Left lung (tissue), 10 donors: Measurements from ENCODE around the gene NMU. TPM values are rescaled to one million over a fixed set of nuclear protein-coding genes. Genes with fewer than 3 reads are reported as not detected.

Experiments
- ATAC-seq: fragments of 200-7000 bp; cut with Tn5 transposase; one replicate; pipeline ENCODE4 v1.9.1; 2020; ENCODE audit warnings: moderate library complexity
- DNase-seq, 4 donors: peaks; one replicate each; pipeline ENCODE4 v3.0.0-alpha.2; 2013 to 2020
- H3K27ac ChIP-seq, 2 donors: fragments of 200-600 bp; sonication (generic) in 1 of 2; one replicate each; pipeline versions ENCODE4 v1.5.0 to v1.8.0; 2020 to 2021
- H3K27me3 ChIP-seq, 2 donors: fragments of 200-600 bp; sonication (generic) in 1 of 2; one replicate each; pipeline versions ENCODE4 v1.5.0 to v1.8.0; 2020 to 2021
- H3K36me3 ChIP-seq, 2 donors: fragments of 200-600 bp; sonication (generic) in 1 of 2; one replicate each; pipeline versions ENCODE4 v1.5.0 to v1.8.0; 2020 to 2021
- H3K4me1 ChIP-seq, 2 donors: fragments of 200-600 bp; one replicate each; pipeline ENCODE4 v1.8.0; 2021
- H3K4me3 ChIP-seq, 2 donors: fragments of 200-600 bp; sonication (generic) in 1 of 2; one replicate each; pipeline versions ENCODE4 v1.5.0 to v1.8.0; 2020 to 2021; ENCODE audit warnings: mild to moderate bottlenecking in 1 of 2
- H3K9me3 ChIP-seq, 2 donors: fragments of 200-600 bp; sonication (generic) in 1 of 2; one replicate each; pipeline versions ENCODE4 v1.5.0 to v1.8.0; 2020 to 2021
- CTCF ChIP-seq, 2 donors: fragments of 200-600 bp; sonication (generic) in 1 of 2; IDR thresholded peaks; one replicate each; pipeline versions ENCODE4 v1.5.0 to v1.8.0; 2021; ENCODE audit warnings: antibody characterized with exemption in 2 of 2
- intact Hi-C, 2 donors: fragments of 100-400 bp; cut with DNase I; formaldehyde crosslinking; loops; one replicate each; pipeline versions ENCODE4 v1.11.2 to v1.14.2; 2022
- polyA plus RNA-seq, 6 donors: library from polyadenylated mRNA; unstranded; fragments of 120-200 nt; gene quantifications; one replicate each; pipeline ENCODE4 v1.2.1, GENCODE V29; 2013; ENCODE audit not compliant: insufficient read length in 6 of 6
- total RNA-seq, 2 donors: library from RNA; stranded (reverse); fragmentation: NEBNext Ultra II Directional; extraction: Animal tissue kit (Norgen Biotek cat#: 25700); gene quantifications; one replicate each; pipeline ENCODE4 v1.2.1, GENCODE V29; 2021
- donor health status: DM: no; HTN: yes; CAD: no.
- donor health status: DM: no; HTN: no; CAD: no.

The NMU gene
- total and polyA plus RNA-seq, 8 donors, result 0.81 to 36.2 (median 4.7) TPM

GRCh38 chr4:55547466-55547770, 88.7 kb downstream of the NMU start:
- H3K4me1 ChIP-seq, result peaks cover 4 to 18% of the 10 kb centered on the region in 2 donors
- intact Hi-C loops, result loop anchor here in 1 of 2 donors (10.0 kb wide), 1 partner anchor 203 kb away; the partner anchor contains the start of gene SRD5A3
- TF ChIP-seq CTCF (IDR thresholded peaks at IDR 0.05), result no peak
- ATAC-seq (peak; percentile 11), DNase-seq (peak in 2 of 4 donors; percentile 60 to 80)
- H3K4me3 ChIP-seq, result peak overlapping the region; percentile 74 to 81
- H3K27ac ChIP-seq, result peak overlapping the region; percentile 93 to 99
- no peaks in the 10 kb centered on the region for H3K27me3 ChIP-seq
- H3K36me3 ChIP-seq, result no peaks in the 10 kb centered on the region
- no peaks in the 10 kb centered on the region for H3K9me3 ChIP-seq

GRCh38 chr4:55546756-55547465, 89.2 kb downstream of the NMU start, which contains the start of gene CLOCK:
CLOCK (minus strand) TSS chr4:55546909; CDS start chr4:55482785, 64,124 bp downstream.
- peak within 1 kb of the TSS; percentile 74 to 81 for H3K4me3 ChIP-seq
- DNase-seq (peak; percentile 88 to 96 (median 92)), ATAC-seq (peak; percentile 87)
- peak; percentile 35 to 70 for TF ChIP-seq CTCF (IDR thresholded peaks at IDR 0.05)
- peaks cover 4 to 18% of the 10 kb centered on the region in 2 donors for H3K4me1 ChIP-seq
- no peaks in the 10 kb centered on the region for H3K9me3 ChIP-seq
- intact Hi-C loops, result loop anchor here in 1 of 2 donors (10.0 kb wide), 1 partner anchor 202 kb away; the partner anchor contains the start of gene SRD5A3
- peak within 1 kb of the TSS; percentile 93 to 99 for H3K27ac ChIP-seq
- no peaks in the 10 kb centered on the region for H3K36me3 ChIP-seq
- H3K27me3 ChIP-seq, result no peaks in the 10 kb centered on the region

GRCh38 chr4:55546506-55546755, 89.7 kb downstream of the NMU start:
- Histone ChIP-seq H3K27ac (peak overlapping the region; percentile 93 to 99), H3K4me3 (peak overlapping the region; percentile 74 to 81), H3K9me3 (no peaks in the 10 kb centered on the region), H3K36me3 (no peaks in the 10 kb centered on the region), H3K27me3 (no peaks in the 10 kb centered on the region), H3K4me1 (peaks cover 4 to 18% of the 10 kb centered on the region in 2 donors)
- DNase-seq (no peak), ATAC-seq (peak; percentile 87)
- intact Hi-C loops, result loop anchor here in 1 of 2 donors (10.0 kb wide), 1 partner anchor 202 kb away; the partner anchor contains the start of gene SRD5A3
- TF ChIP-seq CTCF (IDR thresholded peaks at IDR 0.05), result no peak

GRCh38 chr4:55545641-55546505, 90.2 kb downstream of the NMU start:
- no peaks in the 10 kb centered on the region for H3K27me3 ChIP-seq
- intact Hi-C loops, result loop anchor here in 1 of 2 donors (10.0 kb wide), 1 partner anchor 201 kb away; the partner anchor contains the start of gene SRD5A3
- ATAC-seq (peak; percentile 71), DNase-seq (peak; percentile 82 to 95 (median 86))
- no peaks in the 10 kb centered on the region for H3K9me3 ChIP-seq
- no peak for TF ChIP-seq CTCF (IDR thresholded peaks at IDR 0.05)
- H3K4me3 ChIP-seq, result peak overlapping the region; percentile 74 to 81
- peak overlapping the region; percentile 93 to 99 for H3K27ac ChIP-seq
- H3K36me3 ChIP-seq, result no peaks in the 10 kb centered on the region
- peaks cover 4 to 18% of the 10 kb centered on the region in 2 donors for H3K4me1 ChIP-seq

Other genes with a start within 250 kb of the NMU start
- gene TMEM165, start 240.3 kb downstream of the NMU start, total RNA-seq, result 100 to 1,000 TPM; 121 to 201 TPM
- 100 to 1,000 TPM in 3 of 6 donors, 10 to 100 TPM in 3; 82.4 to 115 (median 95.9) TPM for gene TMEM165, start 240.3 kb downstream of the NMU start, polyA plus RNA-seq
- gene CLOCK, start 89.4 kb downstream of the NMU start, total RNA-seq, result 10 to 100 TPM; 24.7 to 27.6 TPM
- gene CLOCK, start 89.4 kb downstream of the NMU start, polyA plus RNA-seq, result 10 to 100 TPM; 19.8 to 22.0 (median 21.5) TPM
- gene PDCL2, start 44.1 kb downstream of the NMU start, total RNA-seq, result not detected
- under 1 TPM in 1 of 6 donors, not detected in 5; 0.53 TPM for gene PDCL2, start 44.1 kb downstream of the NMU start, polyA plus RNA-seq
- gene EXOC1L, start 183.5 kb upstream of the NMU start, total RNA-seq, result not detected
- under 1 TPM in 3 of 6 donors, not detected in 3; 0.20 to 0.43 (median 0.36) TPM for gene EXOC1L, start 183.5 kb upstream of the NMU start, polyA plus RNA-seq
- gene EXOC1, start 217.3 kb upstream of the NMU start, total RNA-seq, result 10 to 100 TPM; 30.1 to 31.0 TPM
- 10 to 100 TPM; 46.3 to 53.7 (median 49.3) TPM for gene EXOC1, start 217.3 kb upstream of the NMU start, polyA plus RNA-seq